LNCaP clone FGC (cell line): ENCODE results near the gene MTREX.

Experiments
- DNase-seq: peaks from one replicate; pipeline ENCODE4 v3.0.0-alpha.2; 2011; ENCODE audit warnings: low read depth
- H3K4me3 ChIP-seq: 2 replicates; pipeline ENCODE4 v1.5.1; 2011; ENCODE audit warnings: mild to moderate bottlenecking, low read depth, low read length, control low read depth
- TF ChIP-seq, protein P1 (sequence below): IDR thresholded peaks from 2 replicates; pipeline ENCODE4 v1.5.1; 2012; ENCODE audit warnings: mild to moderate bottlenecking; ENCODE audit not compliant: control insufficient read depth, insufficient read depth; ENCODE audit errors: extremely low read depth

MTREX gene

DNA sequence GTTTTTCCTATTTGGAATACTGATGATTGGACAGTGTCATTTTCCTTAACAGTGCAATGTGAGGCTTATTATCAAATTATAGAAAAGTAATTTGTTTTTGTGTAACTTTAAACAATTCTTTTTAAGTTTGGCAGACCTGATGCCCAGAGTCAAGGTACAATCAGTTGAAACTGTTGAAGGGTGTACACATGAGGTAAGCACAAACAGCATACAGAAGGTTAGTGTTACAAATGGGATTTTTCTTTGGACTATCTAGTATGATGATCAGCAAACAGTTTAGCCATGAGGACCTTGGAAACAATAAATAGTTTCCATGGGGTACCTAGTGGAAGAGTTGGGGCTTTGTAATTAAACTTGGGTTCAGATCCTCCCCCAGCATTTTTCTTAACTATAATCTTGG is 16.2 kb downstream of the MTREX start:
- TF ChIP-seq, protein P1, sequence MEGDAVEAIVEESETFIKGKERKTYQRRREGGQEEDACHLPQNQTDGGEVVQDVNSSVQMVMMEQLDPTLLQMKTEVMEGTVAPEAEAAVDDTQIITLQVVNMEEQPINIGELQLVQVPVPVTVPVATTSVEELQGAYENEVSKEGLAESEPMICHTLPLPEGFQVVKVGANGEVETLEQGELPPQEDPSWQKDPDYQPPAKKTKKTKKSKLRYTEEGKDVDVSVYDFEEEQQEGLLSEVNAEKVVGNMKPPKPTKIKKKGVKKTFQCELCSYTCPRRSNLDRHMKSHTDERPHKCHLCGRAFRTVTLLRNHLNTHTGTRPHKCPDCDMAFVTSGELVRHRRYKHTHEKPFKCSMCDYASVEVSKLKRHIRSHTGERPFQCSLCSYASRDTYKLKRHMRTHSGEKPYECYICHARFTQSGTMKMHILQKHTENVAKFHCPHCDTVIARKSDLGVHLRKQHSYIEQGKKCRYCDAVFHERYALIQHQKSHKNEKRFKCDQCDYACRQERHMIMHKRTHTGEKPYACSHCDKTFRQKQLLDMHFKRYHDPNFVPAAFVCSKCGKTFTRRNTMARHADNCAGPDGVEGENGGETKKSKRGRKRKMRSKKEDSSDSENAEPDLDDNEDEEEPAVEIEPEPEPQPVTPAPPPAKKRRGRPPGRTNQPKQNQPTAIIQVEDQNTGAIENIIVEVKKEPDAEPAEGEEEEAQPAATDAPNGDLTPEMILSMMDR: no peak
- H3K4me3 ChIP-seq: no peak overlapping the region
- no peak for DNase-seq

DNA sequence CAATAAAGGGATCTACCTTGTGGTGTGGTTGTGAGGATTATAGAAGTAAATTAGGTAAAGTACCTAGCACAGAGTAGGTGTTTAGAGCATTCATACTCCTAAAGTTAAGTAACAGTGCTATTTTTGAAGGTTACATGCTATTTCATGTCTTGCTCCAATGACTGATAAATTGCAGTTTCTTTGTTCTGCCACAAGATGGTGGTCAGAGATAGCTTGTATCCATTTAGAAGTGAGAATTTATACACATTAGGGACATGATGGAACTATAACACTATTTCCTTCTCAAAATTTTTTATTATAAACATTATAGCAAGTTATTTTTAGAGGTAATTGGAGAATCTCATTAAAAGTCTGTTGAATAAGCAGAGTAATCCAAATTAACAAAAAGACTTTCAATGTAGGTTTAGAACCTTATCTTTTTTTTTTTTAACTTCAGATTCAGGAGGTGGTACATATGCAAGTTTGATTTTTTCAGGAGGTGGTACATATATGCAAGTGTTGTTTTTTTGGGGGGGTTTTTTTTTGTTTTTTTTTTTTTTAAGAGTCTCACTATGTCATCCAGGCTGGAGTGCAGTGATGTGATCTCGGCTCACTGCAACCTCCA is 17.1 kb downstream of the MTREX start:
- no peak overlapping the region for H3K4me3 ChIP-seq
- no peak for DNase-seq

DNA sequence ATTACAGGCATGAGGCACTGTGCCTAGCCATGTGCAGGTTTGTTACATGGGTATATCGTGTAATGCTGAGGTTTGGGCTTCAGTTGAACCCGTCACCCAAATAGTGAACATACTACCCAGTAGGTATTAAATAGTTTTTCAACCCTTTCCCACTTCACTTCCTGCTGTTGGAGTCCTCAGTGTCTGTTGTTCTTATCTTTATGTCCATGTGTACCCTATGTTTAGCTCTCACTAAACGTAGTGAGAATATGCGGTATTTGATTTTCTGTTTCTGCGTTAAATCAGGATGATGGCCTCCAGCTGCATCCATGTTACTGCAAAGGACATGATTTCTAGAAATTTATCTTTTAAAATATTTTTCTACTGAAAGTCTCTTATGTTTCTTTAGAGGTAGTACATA is 17.8 kb downstream of the MTREX start:
- TF ChIP-seq, protein P1: no peak
- H3K4me3 ChIP-seq: no peak overlapping the region
- DNase-seq: no peak

More for the DNA sequence above, 17.1 kb downstream of the MTREX start:
- TF ChIP-seq, protein P1: peak; percentile 75

DNA sequence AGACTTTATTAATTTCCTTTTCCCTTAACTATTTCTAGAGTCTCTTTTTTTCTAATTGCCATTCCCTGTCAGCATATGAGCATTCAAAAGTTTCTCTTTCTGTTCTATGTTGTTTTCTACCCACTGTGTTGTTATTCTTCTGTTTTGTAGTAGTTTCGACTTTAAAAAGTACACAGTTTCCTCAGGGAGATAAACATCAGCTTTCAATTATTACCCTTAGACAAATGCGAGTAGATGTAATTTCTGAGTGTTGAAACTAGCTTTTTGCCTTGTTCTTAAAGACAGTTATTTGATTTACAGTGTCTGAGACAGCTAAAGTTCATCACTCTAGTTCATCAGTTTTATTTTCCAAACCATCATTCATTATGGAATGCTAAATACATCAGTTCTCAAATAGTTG is 19.5 kb downstream of the MTREX start:
- H3K4me3 ChIP-seq: no peak overlapping the region
- TF ChIP-seq, protein P1: no peak
- DNase-seq: no peak

- H3K4me3 ChIP-seq: no peak overlapping the region
- TF ChIP-seq, protein P1: no peak
- no peak for DNase-seq
Observed at GRCh38 chr5:55331321-55331720, 23.5 kb downstream of the MTREX start.

DNA sequence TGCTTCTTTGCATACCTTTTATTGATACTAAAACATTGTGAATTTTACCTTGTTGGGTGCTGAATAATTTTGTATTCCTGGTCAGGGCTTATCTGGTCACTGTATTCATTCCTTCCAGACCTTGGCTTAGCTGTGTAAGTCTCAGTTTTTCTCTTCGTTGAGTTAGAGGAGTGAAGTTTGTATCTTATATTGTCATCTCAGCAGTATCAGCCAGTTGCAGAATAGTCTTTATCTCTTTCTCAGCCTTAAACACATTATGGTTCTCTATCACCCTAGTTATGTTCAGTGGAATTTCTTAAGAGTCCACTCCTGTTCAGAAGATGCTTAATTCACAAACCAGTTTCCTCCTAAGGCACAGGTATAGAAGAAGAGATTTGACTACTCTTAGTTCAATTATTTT is 25.2 kb downstream of the MTREX start:
- no peak for DNase-seq
- TF ChIP-seq, protein P1: no peak
- no peak overlapping the region for H3K4me3 ChIP-seq

GRCh38 chr5:55333811-55334210 is 26.0 kb downstream of the MTREX start:
- TF ChIP-seq, protein P1: no peak
- H3K4me3 ChIP-seq: no peak overlapping the region
- DNase-seq: no peak
